Caco-2 (cell line): ENCODE data around the gene ZNF814. TPM values are rescaled to one million over a fixed set of nuclear protein-coding genes. Genes with fewer than 3 reads are reported as not detected.

ENCODE experiments used
- BruUV-seq: library from RNA; stranded (reverse); fragments of 400-500 nt; replicated peaks from 2 replicates; lab custom pipeline; 2021; lab: Mats Ljungman, UMichigan
- CTCF ChIA-PET: fragments of 300-600 bp; sonication (Branson Sonifier 250); formaldehyde crosslinking; loops from one replicate; lab custom pipeline; 2022; ENCODE audit warnings: antibody characterized with exemption; lab: Charles Lee
- POLR2A ChIA-PET: fragments of 300-600 bp; sonication (Branson Sonifier 250); formaldehyde crosslinking; loops from one replicate; lab custom pipeline; 2022; ENCODE audit warnings: antibody characterized with exemption; lab: Charles Lee
- DNase-seq, 2 experiments: peaks; one replicate each; pipeline versions ENCODE4 v3.0.0 to v3.0.0-alpha.2; 2020 to 2022
- H3K27me3 ChIP-seq: replicated peaks from 2 replicates; pipeline ENCODE4 v1.6.0; 2011; ENCODE audit warnings: low read length; ENCODE audit not compliant: control insufficient read depth, insufficient read depth
- H3K36me3 ChIP-seq: 2 replicates; pipeline ENCODE4 v1.5.1; 2011; ENCODE audit warnings: low read length; ENCODE audit not compliant: control insufficient read depth, insufficient read depth
- H3K4me1 ChIP-seq: fragments of 250-450 bp; sonication (Bioruptor Pico); 2 replicates; pipeline ENCODE4 v1.5.1; 2020; ENCODE audit warnings: mild to moderate bottlenecking
- H3K4me3 ChIP-seq: 2 replicates; pipeline ENCODE4 v1.5.1; 2011; ENCODE audit warnings: low read depth, mild to moderate bottlenecking, control low read depth, low read length
- H3K9me3 ChIP-seq: fragments of 250-450 bp; sonication (Bioruptor Pico); 2 replicates; pipeline ENCODE4 v1.5.1; 2020; ENCODE audit warnings: mild to moderate bottlenecking, moderate library complexity
- H3K27ac Mint-ChIP-seq: one replicate; pipeline ENCODE4 v1.8.0; 2022; ENCODE audit warnings: mixed read lengths; ENCODE audit not compliant: unreplicated experiment
- H3K27me3 Mint-ChIP-seq: one replicate; pipeline ENCODE4 v1.8.0; 2022; ENCODE audit warnings: mixed read lengths; ENCODE audit not compliant: insufficient read depth, unreplicated experiment
- H3K36me3 Mint-ChIP-seq: one replicate; pipeline ENCODE4 v1.8.0; 2022; ENCODE audit warnings: mild to moderate bottlenecking, mixed read lengths; ENCODE audit not compliant: insufficient read depth, unreplicated experiment
- H3K4me1 Mint-ChIP-seq: one replicate; pipeline ENCODE4 v1.8.0; 2022; ENCODE audit warnings: low read depth, mixed read lengths; ENCODE audit not compliant: unreplicated experiment
- H3K4me3 Mint-ChIP-seq: one replicate; pipeline ENCODE4 v1.8.0; 2022; ENCODE audit warnings: mild to moderate bottlenecking, moderate library complexity, mixed read lengths; ENCODE audit not compliant: unreplicated experiment
- H3K9me3 Mint-ChIP-seq: one replicate; pipeline ENCODE4 v1.8.0; 2022; ENCODE audit warnings: mixed read lengths; ENCODE audit not compliant: unreplicated experiment
- CTCF ChIP-seq, 2 experiments: fragments of 200-600 bp in 1 of 2; IDR thresholded peaks; 1 replicate in 1 of 2; 2 replicates in 1 of 2; pipeline versions ENCODE4 v1.5.1 to v1.8.0; 2011 to 2022; ENCODE audit warnings: antibody characterized with exemption in 1 of 2, control low read depth in 1 of 2, inconsistent platforms in 1 of 2, low read depth in 1 of 2, low read length in 1 of 2, mild to moderate bottlenecking in 1 of 2, moderate library complexity in 1 of 2; ENCODE audit not compliant: insufficient read depth in 1 of 2, severe bottlenecking in 1 of 2, unreplicated experiment in 1 of 2
- intact Hi-C: fragments of 100-400 bp; cut with micrococcal nuclease; formaldehyde crosslinking; loops from one replicate; pipeline ENCODE4 v1.10.0; 2022; ENCODE audit not compliant: unreplicated experiment
- total RNA-seq: library from RNA; stranded (reverse); gene quantifications from 2 replicates; pipeline ENCODE4 v1.2.3, GENCODE V29; 2022

The ZNF814 gene
- total RNA-seq, 1 experiment from 2014 or later: 8.3 TPM

DNA sequence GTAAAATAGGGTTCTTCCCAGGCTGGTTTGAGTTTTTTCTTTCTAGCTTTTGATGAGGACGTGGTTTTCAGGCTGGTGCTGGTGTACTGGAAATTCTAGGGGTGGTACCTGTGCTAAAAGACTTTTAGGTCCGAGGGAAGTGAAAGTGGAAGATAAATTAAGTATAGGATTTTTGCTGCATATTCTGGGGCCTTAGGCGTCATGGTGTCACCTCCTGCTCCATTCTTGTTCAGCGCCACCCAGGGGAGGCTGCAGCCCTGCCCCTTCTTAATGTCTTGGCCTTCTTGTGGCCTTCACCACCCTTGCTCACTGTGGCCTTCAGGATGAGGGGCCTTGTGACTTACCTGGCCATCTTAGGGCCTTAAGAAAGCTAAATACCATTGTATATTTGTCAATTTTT is 86.6 kb downstream of the ZNF814 start:
- intact Hi-C loops: no loop called here
- BruUV-seq: no TSS peak
- POLR2A ChIA-PET: no interaction called here
- H3K27me3 ChIP-seq: no peaks in the 10 kb centered on the region
- no peaks in the 10 kb centered on the region for H3K9me3 ChIP-seq
- no peaks in the 10 kb centered on the region for H3K9me3 Mint-ChIP-seq
- H3K27me3 Mint-ChIP-seq: no peaks in the 10 kb centered on the region
- no peak overlapping the region for H3K4me3 Mint-ChIP-seq
- CTCF ChIA-PET: interaction anchor here (0.6 kb wide), 1 partner anchor 17 kb away, joined by 3 read pairs; no protein-coding TSS in a partner anchor
- peaks cover 69% of the 10 kb centered on the region for H3K36me3 Mint-ChIP-seq
- peaks cover 18% of the 10 kb centered on the region for H3K4me1 ChIP-seq
- no peak overlapping the region for H3K4me3 ChIP-seq
- peaks cover 1% of the 10 kb centered on the region; the same call in 1 of the 2 replicates for H3K36me3 ChIP-seq
- TF ChIP-seq CTCF (IDR thresholded peaks at IDR 0.05; ENCODE audit: insufficient read depth in 1 of 2, low read depth in 1 of 2, low read length in 1 of 2, severe bottlenecking in 1 of 2, unreplicated experiment in 1 of 2): no peak
- peaks cover 19% of the 10 kb centered on the region for H3K4me1 Mint-ChIP-seq
- peak overlapping the region; percentile 4 for H3K27ac Mint-ChIP-seq
- DNase-seq: no peak

GRCh38 chr19:57800696-57801095 is 88.1 kb downstream of the ZNF814 start:
- intact Hi-C loops: no loop called here
- no peak for TF ChIP-seq CTCF (IDR thresholded peaks at IDR 0.05; ENCODE audit: insufficient read depth in 1 of 2, low read depth in 1 of 2, low read length in 1 of 2, severe bottlenecking in 1 of 2, unreplicated experiment in 1 of 2)
- peaks cover 19% of the 10 kb centered on the region for H3K4me1 Mint-ChIP-seq
- POLR2A ChIA-PET: no interaction called here
- CTCF ChIA-PET: no interaction called here
- peaks cover 16% of the 10 kb centered on the region for H3K4me1 ChIP-seq
- no TSS peak for BruUV-seq
- peaks cover 65% of the 10 kb centered on the region for H3K36me3 Mint-ChIP-seq
- H3K9me3 Mint-ChIP-seq: no peaks in the 10 kb centered on the region
- no peaks in the 10 kb centered on the region for H3K27me3 Mint-ChIP-seq
- H3K4me3 ChIP-seq: no peak overlapping the region
- no peaks in the 10 kb centered on the region; the same call in 1 of the 2 replicates for H3K36me3 ChIP-seq
- no peaks in the 10 kb centered on the region for H3K9me3 ChIP-seq
- H3K27ac Mint-ChIP-seq: no peak overlapping the region
- H3K4me3 Mint-ChIP-seq: no peak overlapping the region
- no peaks in the 10 kb centered on the region for H3K27me3 ChIP-seq
- DNase-seq: no peak

Other genes starting within 250 kb of the ZNF814 start
- not detected in 2 replicates for gene ZSCAN4, start 220.1 kb downstream of the ZNF814 start, total RNA-seq
- gene ZNF551, start 207.1 kb downstream of the ZNF814 start, total RNA-seq: 12.7 and 14.8 TPM in 2 replicates
- gene ZNF154, start 179.8 kb downstream of the ZNF814 start, total RNA-seq: not detected in 2 replicates
- not detected in 2 replicates for gene ZNF671, start 161.4 kb downstream of the ZNF814 start, total RNA-seq
- 15.6 and 16.0 TPM in 2 replicates for gene ZNF776, start 142.2 kb downstream of the ZNF814 start, total RNA-seq
- 6.2 and 9.1 TPM in 2 replicates for gene ZNF586, start 119.4 kb downstream of the ZNF814 start, total RNA-seq
- gene ZNF552, start 74.1 kb downstream of the ZNF814 start, total RNA-seq: 38.6 and 48.2 TPM in 2 replicates
- gene ZNF587B, start 58.7 kb downstream of the ZNF814 start, total RNA-seq: 32.5 and 35.4 TPM in 2 replicates
- gene ZNF587, start 39.2 kb downstream of the ZNF814 start, total RNA-seq: 70.5 and 78.0 TPM in 2 replicates
- 16.6 and 19.2 TPM in 2 replicates for gene ZNF417, start 27.6 kb upstream of the ZNF814 start, total RNA-seq
- 0.50 and 0.51 TPM in 2 replicates for gene ZNF418, start 46.4 kb upstream of the ZNF814 start, total RNA-seq
- gene ZNF256, start 58.7 kb upstream of the ZNF814 start, total RNA-seq: 1.5 and 1.9 TPM in 2 replicates
- 0.45 TPM in 1 of 2 replicates, not detected in the other for gene C19orf18, start 85.5 kb upstream of the ZNF814 start, total RNA-seq
- 13.0 and 13.9 TPM in 2 replicates for gene ZNF606, start 113.8 kb upstream of the ZNF814 start, total RNA-seq
- not detected in 2 replicates for gene ZSCAN1, start 145.0 kb upstream of the ZNF814 start, total RNA-seq
- gene ZNF135, start 170.2 kb upstream of the ZNF814 start, total RNA-seq: not detected in 2 replicates
- not detected in 2 replicates for gene ZSCAN18, start 209.2 kb upstream of the ZNF814 start, total RNA-seq